ENCODE measurements around the gene ANKRD12. TPM values are rescaled to one million over a fixed set of nuclear protein-coding genes. Genes with fewer than 3 reads are reported as not detected.

Gene ANKRD12
- total RNA-seq, 1 experiment from 2014 or later = 19.1 TPM

- H3K36me3 ChIP-seq (ENCODE audit: low read depth, low read length) = peaks cover 8% of the 10 kb centered on the region
Measured at GRCh38 chr18:9223356-9223755, 86.8 kb downstream of the ANKRD12 start.

GRCh38 chr18:9226463-9226862 lies 89.9 kb downstream of the ANKRD12 start:
- ATAC-seq = no peak
- no peak overlapping the region for H3K9ac ChIP-seq (ENCODE audit: low read length)
- intact Hi-C loops (cut with micrococcal nuclease) = no loop called here
- H3K4me2 ChIP-seq (ENCODE audit: low read length) = no peak overlapping the region
- ChIA-PET POLR2A (ENCODE audit: unreplicated experiment) (no interaction called here), CTCF (no interaction called here)
- H3K9me2 ChIP-seq (replicated peaks; ENCODE audit: low read length) = no peaks in the 10 kb centered on the region
- H4K20me1 ChIP-seq (ENCODE audit: low read length) = no peaks in the 10 kb centered on the region
- no peaks in the 10 kb centered on the region for H3K79me2 ChIP-seq (ENCODE audit: low read length)
- no peak overlapping the region for H2AFZ ChIP-seq (ENCODE audit: low read length)
- peaks cover 17% of the 10 kb centered on the region for H3K36me3 ChIP-seq (ENCODE audit: low read depth, low read length)
- no peak overlapping the region for H3K4me3 ChIP-seq (ENCODE audit: low read length)
- no peak overlapping the region for H3K27ac ChIP-seq (ENCODE audit: low read length)
- no peaks in the 10 kb centered on the region for H3K9me3 ChIP-seq (ENCODE audit: low read length)
- TF ChIP-seq EZH2phosphoT487 (IDR thresholded peaks at IDR 0.05; ENCODE audit: borderline replicate concordance, low read length) (no peak), CTCF (conservative IDR thresholded peaks at IDR 0.05; ENCODE audit: low read depth, low read length) (no peak), EZH2 (IDR thresholded peaks at IDR 0.05; ENCODE audit: low read length, unreplicated experiment) (no peak)
- H3K27me3 ChIP-seq (ENCODE audit: low read length) = no peaks in the 10 kb centered on the region
- no peaks in the 10 kb centered on the region for H3F3A ChIP-seq (ENCODE audit: low read length, unreplicated experiment)
- DNase-seq = no peak
- no TSS peak for BruUV-seq (replicated peaks)
- no peaks in the 10 kb centered on the region for H3K4me1 ChIP-seq (ENCODE audit: insufficient read depth, low read length)

More at GRCh38 chr18:9223356-9223755, 86.8 kb downstream of the ANKRD12 start:
- no peaks in the 10 kb centered on the region for H3K9me3 ChIP-seq (ENCODE audit: low read length)
- no peak overlapping the region for H3K9ac ChIP-seq (ENCODE audit: low read length)
- H3K4me2 ChIP-seq (ENCODE audit: low read length) = no peak overlapping the region
- H4K20me1 ChIP-seq (ENCODE audit: low read length) = no peaks in the 10 kb centered on the region
- H3K27me3 ChIP-seq (ENCODE audit: low read length) = no peaks in the 10 kb centered on the region
- no peaks in the 10 kb centered on the region for H3K79me2 ChIP-seq (ENCODE audit: low read length)
- intact Hi-C loops (cut with micrococcal nuclease) = no loop called here
- no peak overlapping the region for H2AFZ ChIP-seq (ENCODE audit: low read length)
- no peak overlapping the region for H3K4me3 ChIP-seq (ENCODE audit: low read length)
- H3F3A ChIP-seq (ENCODE audit: low read length, unreplicated experiment) = no peaks in the 10 kb centered on the region
- H3K4me1 ChIP-seq (ENCODE audit: insufficient read depth, low read length) = no peaks in the 10 kb centered on the region
- no peak overlapping the region for H3K27ac ChIP-seq (ENCODE audit: low read length)
- ATAC-seq (no peak), DNase-seq (no peak)
- ChIA-PET POLR2A (ENCODE audit: unreplicated experiment) (no interaction called here), CTCF (no interaction called here)
- BruUV-seq (replicated peaks) = no TSS peak
- H3K9me2 ChIP-seq (replicated peaks; ENCODE audit: low read length) = no peaks in the 10 kb centered on the region
- TF ChIP-seq CTCF (conservative IDR thresholded peaks at IDR 0.05; ENCODE audit: low read depth, low read length) = no peak
- no peak for TF ChIP-seq EZH2phosphoT487 (IDR thresholded peaks at IDR 0.05; ENCODE audit: borderline replicate concordance, low read length)
- TF ChIP-seq EZH2 (IDR thresholded peaks at IDR 0.05; ENCODE audit: low read length, unreplicated experiment) = no peak

- no peak overlapping the region for H3K4me2 ChIP-seq (ENCODE audit: low read length)
- no peak overlapping the region for H3K4me3 ChIP-seq (ENCODE audit: low read length)
- ChIA-PET CTCF (no interaction called here), POLR2A (ENCODE audit: unreplicated experiment) (interaction anchor here (0.6 kb wide), 1 partner anchor 1608 kb away, joined by 5 read pairs; no protein-coding TSS in a partner anchor)
- H3K9ac ChIP-seq (ENCODE audit: low read length) = no peak overlapping the region
- TF ChIP-seq EZH2 (IDR thresholded peaks at IDR 0.05; ENCODE audit: low read length, unreplicated experiment) (no peak), CTCF (conservative IDR thresholded peaks at IDR 0.05; ENCODE audit: low read depth, low read length) (no peak), EZH2phosphoT487 (IDR thresholded peaks at IDR 0.05; ENCODE audit: borderline replicate concordance, low read length) (no peak)
- no peaks in the 10 kb centered on the region for H3K27me3 ChIP-seq (ENCODE audit: low read length)
- H2AFZ ChIP-seq (ENCODE audit: low read length) = no peak overlapping the region
- peaks cover 29% of the 10 kb centered on the region for H3K36me3 ChIP-seq (ENCODE audit: low read depth, low read length)
- no peaks in the 10 kb centered on the region for H3K4me1 ChIP-seq (ENCODE audit: insufficient read depth, low read length)
- H3K79me2 ChIP-seq (ENCODE audit: low read length) = 0 out of 2 replicates have a peak, but pooled peaks cover 3% of the 10 kb centered on the region
- BruUV-seq (replicated peaks) = no TSS peak
- ATAC-seq (no peak), DNase-seq (no peak)
- H3F3A ChIP-seq (ENCODE audit: low read length, unreplicated experiment) = no peaks in the 10 kb centered on the region
- H3K9me3 ChIP-seq (ENCODE audit: low read length) = peaks cover 7% of the 10 kb centered on the region; the same call in 1 of the 2 replicates
- H3K27ac ChIP-seq (ENCODE audit: low read length) = no peak overlapping the region
- intact Hi-C loops (cut with micrococcal nuclease) = no loop called here
- H4K20me1 ChIP-seq (ENCODE audit: low read length) = no peaks in the 10 kb centered on the region
- no peaks in the 10 kb centered on the region for H3K9me2 ChIP-seq (replicated peaks; ENCODE audit: low read length)
Measured at GRCh38 chr18:9231852-9232486, 95.4 kb downstream of the ANKRD12 start.
